ENCODE measurements around the gene CA10. TPM values are rescaled to one million over a fixed set of nuclear protein-coding genes. Genes with fewer than 3 reads are reported as not detected.

CA10 gene
- total and polyA plus RNA-seq, 2 experiments from 2014 or later: not detected

- Histone ChIP-seq H3K4me1 (ENCODE audit: insufficient read depth) (no peaks in the 10 kb centered on the region), H3K9me3 (ENCODE audit: low read depth) (no peaks in the 10 kb centered on the region), H4K20me1 (ENCODE audit: insufficient read depth) (no peaks in the 10 kb centered on the region), H3K36me3 (ENCODE audit: low read depth) (no peaks in the 10 kb centered on the region), H3K27me3 (replicated peaks; ENCODE audit: insufficient read depth) (no peaks in the 10 kb centered on the region), H3K4me2 (ENCODE audit: unreplicated experiment) (no peak overlapping the region), H3K9ac (no peak overlapping the region), H3K4me3 (no peak overlapping the region), H2AFZ (no peak overlapping the region), H3K9me2 (ENCODE audit: insufficient read depth) (no peaks in the 10 kb centered on the region), H3K79me2 (ENCODE audit: insufficient read depth) (no peaks in the 10 kb centered on the region), H3F3A (ENCODE audit: insufficient read depth) (no peaks in the 10 kb centered on the region), H3K27ac (no peak overlapping the region)
- WGBS, 2 experiments (ENCODE audit: low coverage in 1 of 2, low lambda C conversion rate in 2 of 2, missing lambda C conversion rate in 2 of 2): 8 to 14% methylated on average over 3 of the region's 3 CpGs
- in situ Hi-C loops (cut with MboI): no loop called here
- TF ChIP-seq EZH2phosphoT487 (IDR thresholded peaks at IDR 0.05; ENCODE audit: insufficient read depth, low read depth) (no peak), EZH2 (IDR thresholded peaks at IDR 0.05; ENCODE audit: insufficient read depth, poor library complexity, severe bottlenecking) (no peak)
- DNase-seq: no peak
Observed at GRCh38 chr17:51947160-51947735, 211.3 kb downstream of the CA10 start.

GRCh38 chr17:51946311-51946710 is 212.2 kb downstream of the CA10 start:
- Histone ChIP-seq H3K4me1 (ENCODE audit: insufficient read depth) (no peaks in the 10 kb centered on the region), H3K4me2 (ENCODE audit: unreplicated experiment) (no peak overlapping the region), H3K27ac (no peak overlapping the region), H4K20me1 (ENCODE audit: insufficient read depth) (no peaks in the 10 kb centered on the region), H3K9ac (no peak overlapping the region), H3K9me2 (ENCODE audit: insufficient read depth) (no peaks in the 10 kb centered on the region), H3K4me3 (no peak overlapping the region), H3K79me2 (ENCODE audit: insufficient read depth) (no peaks in the 10 kb centered on the region), H3K9me3 (ENCODE audit: low read depth) (no peaks in the 10 kb centered on the region), H3F3A (ENCODE audit: insufficient read depth) (no peaks in the 10 kb centered on the region), H3K27me3 (replicated peaks; ENCODE audit: insufficient read depth) (no peaks in the 10 kb centered on the region), H2AFZ (no peak overlapping the region), H3K36me3 (ENCODE audit: low read depth) (no peaks in the 10 kb centered on the region)
- TF ChIP-seq EZH2phosphoT487 (IDR thresholded peaks at IDR 0.05; ENCODE audit: insufficient read depth, low read depth) (no peak), EZH2 (IDR thresholded peaks at IDR 0.05; ENCODE audit: insufficient read depth, poor library complexity, severe bottlenecking) (no peak)
- in situ Hi-C loops (cut with MboI): no loop called here
- WGBS, 2 experiments (ENCODE audit: low coverage in 1 of 2, low lambda C conversion rate in 2 of 2, missing lambda C conversion rate in 2 of 2): 4 to 8% methylated on average over 2 of the region's 2 CpGs
- DNase-seq: no peak

- Histone ChIP-seq H3K79me2 (ENCODE audit: insufficient read depth) (no peaks in the 10 kb centered on the region), H3K4me3 (no peak overlapping the region), H2AFZ (no peak overlapping the region), H4K20me1 (ENCODE audit: insufficient read depth) (no peaks in the 10 kb centered on the region), H3K27me3 (replicated peaks; ENCODE audit: insufficient read depth) (no peaks in the 10 kb centered on the region), H3K27ac (no peak overlapping the region), H3F3A (ENCODE audit: insufficient read depth) (no peaks in the 10 kb centered on the region), H3K9me2 (ENCODE audit: insufficient read depth) (no peaks in the 10 kb centered on the region), H3K4me2 (ENCODE audit: unreplicated experiment) (no peak overlapping the region), H3K36me3 (ENCODE audit: low read depth) (no peaks in the 10 kb centered on the region), H3K4me1 (ENCODE audit: insufficient read depth) (no peaks in the 10 kb centered on the region), H3K9me3 (ENCODE audit: low read depth) (no peaks in the 10 kb centered on the region), H3K9ac (no peak overlapping the region)
- 5 to 6% methylated on average over 3 of the region's 3 CpGs for WGBS, 2 experiments (ENCODE audit: low coverage in 1 of 2, low lambda C conversion rate in 2 of 2, missing lambda C conversion rate in 2 of 2)
- DNase-seq: no peak
- TF ChIP-seq EZH2phosphoT487 (IDR thresholded peaks at IDR 0.05; ENCODE audit: insufficient read depth, low read depth) (no peak), EZH2 (IDR thresholded peaks at IDR 0.05; ENCODE audit: insufficient read depth, poor library complexity, severe bottlenecking) (no peak)
- in situ Hi-C loops (cut with MboI): no loop called here
Observed at GRCh38 chr17:51941272-51941671, 217.2 kb downstream of the CA10 start.

- no peak for TF ChIP-seq EZH2phosphoT487 (IDR thresholded peaks at IDR 0.05; ENCODE audit: insufficient read depth, low read depth)
- no peak for TF ChIP-seq EZH2 (IDR thresholded peaks at IDR 0.05; ENCODE audit: insufficient read depth, poor library complexity, severe bottlenecking)
- Histone ChIP-seq H3K36me3 (ENCODE audit: low read depth) (no peaks in the 10 kb centered on the region), H3K9me3 (ENCODE audit: low read depth) (no peaks in the 10 kb centered on the region), H3K4me2 (ENCODE audit: unreplicated experiment) (no peak overlapping the region), H2AFZ (no peak overlapping the region), H3K4me3 (no peak overlapping the region), H3K27ac (no peak overlapping the region), H3K79me2 (ENCODE audit: insufficient read depth) (no peaks in the 10 kb centered on the region), H3K27me3 (replicated peaks; ENCODE audit: insufficient read depth) (no peaks in the 10 kb centered on the region), H4K20me1 (ENCODE audit: insufficient read depth) (no peaks in the 10 kb centered on the region), H3K9ac (no peak overlapping the region), H3K9me2 (ENCODE audit: insufficient read depth) (no peaks in the 10 kb centered on the region), H3K4me1 (ENCODE audit: insufficient read depth) (no peaks in the 10 kb centered on the region), H3F3A (ENCODE audit: insufficient read depth) (no peaks in the 10 kb centered on the region)
- in situ Hi-C loops (cut with MboI): no loop called here
- DNase-seq: no peak
Observed at GRCh38 chr17:51937264-51937663, 221.2 kb downstream of the CA10 start.

GRCh38 chr17:51935477-51935876 is 223.0 kb downstream of the CA10 start:
- no peaks in the 10 kb centered on the region for H4K20me1 ChIP-seq (ENCODE audit: insufficient read depth)
- H3K4me2 ChIP-seq (ENCODE audit: unreplicated experiment): no peak overlapping the region
- DNase-seq: no peak
- H3K27me3 ChIP-seq (replicated peaks; ENCODE audit: insufficient read depth): no peaks in the 10 kb centered on the region
- H3K79me2 ChIP-seq (ENCODE audit: insufficient read depth): no peaks in the 10 kb centered on the region
- H3K36me3 ChIP-seq (ENCODE audit: low read depth): no peaks in the 10 kb centered on the region
- no peak overlapping the region for H3K27ac ChIP-seq
- no peak overlapping the region for H3K4me3 ChIP-seq
- H3K4me1 ChIP-seq (ENCODE audit: insufficient read depth): no peaks in the 10 kb centered on the region
- 6 to 9% methylated on average over 3 of the region's 3 CpGs for WGBS, 2 experiments (ENCODE audit: low coverage in 1 of 2, low lambda C conversion rate in 2 of 2, missing lambda C conversion rate in 2 of 2)
- no peak overlapping the region for H2AFZ ChIP-seq
- no peaks in the 10 kb centered on the region for H3F3A ChIP-seq (ENCODE audit: insufficient read depth)
- H3K9me2 ChIP-seq (ENCODE audit: insufficient read depth): no peaks in the 10 kb centered on the region
- no peak for TF ChIP-seq EZH2 (IDR thresholded peaks at IDR 0.05; ENCODE audit: insufficient read depth, poor library complexity, severe bottlenecking)
- no peak for TF ChIP-seq EZH2phosphoT487 (IDR thresholded peaks at IDR 0.05; ENCODE audit: insufficient read depth, low read depth)
- H3K9ac ChIP-seq: no peak overlapping the region
- H3K9me3 ChIP-seq (ENCODE audit: low read depth): no peaks in the 10 kb centered on the region
- in situ Hi-C loops (cut with MboI): no loop called here
